HG03457 (cell line): Measurements from ENCODE around the gene IFNL3.

Source experiments
- ATAC-seq: cut with Tn5 transposase; IDR thresholded peaks from one replicate; pipeline ENCODE4 v1.9.1; 2021; ENCODE audit warnings: moderate number of reproducible peaks; ENCODE audit not compliant: unreplicated experiment

Gene IFNL3

DNA sequence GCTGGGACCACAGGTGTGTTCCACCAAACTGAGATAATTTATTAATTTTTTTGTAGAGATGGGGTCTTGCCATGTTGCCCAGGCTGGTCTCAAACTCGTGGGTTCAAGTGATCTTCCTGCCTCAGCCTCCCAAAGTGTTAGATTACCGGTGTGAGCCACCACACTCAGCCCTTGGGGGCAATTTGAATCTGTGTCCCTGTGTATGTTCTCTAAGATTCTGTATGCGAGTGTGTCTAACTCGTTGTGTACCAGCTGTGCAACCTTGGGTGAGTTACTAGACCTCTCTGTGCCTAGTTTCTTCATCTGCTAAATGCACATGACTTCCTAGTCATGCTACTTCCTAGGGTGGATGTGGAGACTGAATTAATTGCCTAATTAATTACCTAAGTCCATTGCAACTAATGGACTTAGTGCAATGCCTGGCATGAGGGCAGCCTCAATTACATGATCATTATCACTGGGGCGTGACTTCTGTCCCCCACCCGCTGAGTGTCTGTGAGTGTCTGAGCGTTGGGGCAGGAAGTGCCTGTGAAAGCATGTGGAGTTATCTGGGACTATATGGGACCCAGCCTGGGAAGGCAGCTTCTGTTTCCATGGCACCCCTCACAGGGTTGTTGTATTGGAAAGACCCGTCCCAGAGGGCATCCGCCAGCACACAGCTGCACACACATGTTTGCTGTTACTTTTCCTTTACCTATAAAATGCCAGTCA is 49.8 kb downstream of the IFNL3 start:
- no peak for ATAC-seq

DNA sequence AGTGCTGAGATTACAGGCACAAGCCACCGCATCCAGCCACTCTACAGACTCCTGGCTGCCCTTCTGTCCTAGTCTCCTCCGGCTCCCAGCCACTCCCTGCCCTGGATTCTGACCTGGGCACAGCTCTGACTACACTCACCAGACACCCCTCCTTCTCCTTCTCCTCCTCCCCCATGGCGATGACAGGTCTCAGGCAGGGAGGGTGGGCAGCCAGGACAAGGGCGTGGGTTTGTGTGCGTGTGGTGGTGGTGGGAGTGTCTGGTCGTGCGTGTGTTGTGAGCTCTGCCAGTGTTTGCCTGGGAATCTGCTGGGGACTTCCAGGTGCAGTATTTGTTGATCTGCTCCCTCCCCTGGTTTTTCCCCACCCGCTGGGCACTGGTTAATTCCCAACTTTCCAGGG is 51.0 kb downstream of the IFNL3 start:
- ATAC-seq, result no peak
